Uterus (tissue), 4 donors: ENCODE measurements around the gene HIVEP2. TPM values are rescaled to one million over a fixed set of nuclear protein-coding genes. Genes with fewer than 3 reads are reported as not detected.
A peak's percentile ranks its signal among the peaks of the same experiment; 100 is the strongest.

ENCODE experiments used
- DNase-seq, 2 donors: peaks; one replicate each; pipeline ENCODE4 v3.0.0-alpha.2; 2019 to 2020
- H3K27ac ChIP-seq, 2 donors: fragments of 200-600 bp; sonication (generic); 1 replicate in 1 of 2; 2 replicates in 1 of 2; pipeline ENCODE4 v1.5.1; 2016 to 2018
- H3K27me3 ChIP-seq, 2 donors: fragments of 200-600 bp; sonication (generic); one replicate each; pipeline ENCODE4 v1.5.1; 2018 to 2019; ENCODE audit warnings: control low read depth in 1 of 2
- H3K36me3 ChIP-seq, 2 donors: fragments of 200-600 bp; sonication (generic); one replicate each; pipeline ENCODE4 v1.5.1; 2019; ENCODE audit warnings: control low read depth in 1 of 2
- H3K4me1 ChIP-seq, 2 donors: fragments of 200-600 bp; sonication (generic); one replicate each; pipeline ENCODE4 v1.5.1; 2018 to 2019; ENCODE audit warnings: control low read depth in 1 of 2
- H3K4me3 ChIP-seq, 2 donors: fragments of 200-600 bp; sonication (generic); 1 replicate in 1 of 2; 2 replicates in 1 of 2; pipeline ENCODE4 v1.5.1; 2018 to 2019; ENCODE audit warnings: mild to moderate bottlenecking in 1 of 2
- H3K9me3 ChIP-seq, 2 donors: fragments of 200-600 bp; sonication (generic); one replicate each; pipeline ENCODE4 v1.5.1; 2019; ENCODE audit warnings: control low read depth in 1 of 2
- POLR2A ChIP-seq, 2 donors: fragments of 450-650 bp; IDR thresholded peaks; one replicate each; pipeline ENCODE4 v1.6.1; 2016; ENCODE audit warnings: antibody characterized with exemption in 2 of 2, mild to moderate bottlenecking in 1 of 2, moderate library complexity in 1 of 2
- intact Hi-C: fragments of 100-400 bp; cut with DNase I; formaldehyde crosslinking; loops from one replicate; pipeline ENCODE4 v1.15.1; 2023; ENCODE audit warnings: low total_unique reads
- total RNA-seq, 4 donors: library from RNA; depleted of rRNA in 3 of 4; stranded (reverse); fragments of >200 nt in 3 of 4; gene quantifications; one replicate each; pipeline versions ENCODE4 v1.1.0 to v1.2.4, GENCODE V29; 2014 to 2023
- TF ChIP-seq, protein P1 (sequence below), 4 experiments: fragments of 200-600 bp in 2 of 4; fragments of 450-650 bp in 2 of 4; sonication (generic) in 2 of 4; IDR thresholded peaks; one replicate each; pipeline ENCODE4 v1.5.1; 2016 to 2019; ENCODE audit warnings: antibody characterized with exemption in 4 of 4, mild to moderate bottlenecking in 2 of 4, moderate library complexity in 1 of 4
- donor health status: DM: yes; HTN: yes; CAD: no.

The HIVEP2 gene
- total RNA-seq, 4 donors from 2014 or later: 11.0 to 24.7 (median 19.8) TPM

- no peak overlapping the region for H3K4me3 ChIP-seq
- intact Hi-C loops: no loop called here
- no peaks in the 10 kb centered on the region for H3K36me3 ChIP-seq
- no peaks in the 10 kb centered on the region for H3K9me3 ChIP-seq
- peak overlapping the region in 1 of 2 donors; percentile 56 for H3K27ac ChIP-seq
- peaks cover 0 to 4% of the 10 kb centered on the region in 2 donors for H3K4me1 ChIP-seq
- H3K27me3 ChIP-seq: no peaks in the 10 kb centered on the region
- no peak for DNase-seq
- no peak for TF ChIP-seq POLR2A (IDR thresholded peaks at IDR 0.05)
- TF ChIP-seq, protein P1, sequence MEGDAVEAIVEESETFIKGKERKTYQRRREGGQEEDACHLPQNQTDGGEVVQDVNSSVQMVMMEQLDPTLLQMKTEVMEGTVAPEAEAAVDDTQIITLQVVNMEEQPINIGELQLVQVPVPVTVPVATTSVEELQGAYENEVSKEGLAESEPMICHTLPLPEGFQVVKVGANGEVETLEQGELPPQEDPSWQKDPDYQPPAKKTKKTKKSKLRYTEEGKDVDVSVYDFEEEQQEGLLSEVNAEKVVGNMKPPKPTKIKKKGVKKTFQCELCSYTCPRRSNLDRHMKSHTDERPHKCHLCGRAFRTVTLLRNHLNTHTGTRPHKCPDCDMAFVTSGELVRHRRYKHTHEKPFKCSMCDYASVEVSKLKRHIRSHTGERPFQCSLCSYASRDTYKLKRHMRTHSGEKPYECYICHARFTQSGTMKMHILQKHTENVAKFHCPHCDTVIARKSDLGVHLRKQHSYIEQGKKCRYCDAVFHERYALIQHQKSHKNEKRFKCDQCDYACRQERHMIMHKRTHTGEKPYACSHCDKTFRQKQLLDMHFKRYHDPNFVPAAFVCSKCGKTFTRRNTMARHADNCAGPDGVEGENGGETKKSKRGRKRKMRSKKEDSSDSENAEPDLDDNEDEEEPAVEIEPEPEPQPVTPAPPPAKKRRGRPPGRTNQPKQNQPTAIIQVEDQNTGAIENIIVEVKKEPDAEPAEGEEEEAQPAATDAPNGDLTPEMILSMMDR (IDR thresholded peaks at IDR 0.05): no peak
Observed at GRCh38 chr6:142843361-142843760, 101.6 kb downstream of the HIVEP2 start.

DNA sequence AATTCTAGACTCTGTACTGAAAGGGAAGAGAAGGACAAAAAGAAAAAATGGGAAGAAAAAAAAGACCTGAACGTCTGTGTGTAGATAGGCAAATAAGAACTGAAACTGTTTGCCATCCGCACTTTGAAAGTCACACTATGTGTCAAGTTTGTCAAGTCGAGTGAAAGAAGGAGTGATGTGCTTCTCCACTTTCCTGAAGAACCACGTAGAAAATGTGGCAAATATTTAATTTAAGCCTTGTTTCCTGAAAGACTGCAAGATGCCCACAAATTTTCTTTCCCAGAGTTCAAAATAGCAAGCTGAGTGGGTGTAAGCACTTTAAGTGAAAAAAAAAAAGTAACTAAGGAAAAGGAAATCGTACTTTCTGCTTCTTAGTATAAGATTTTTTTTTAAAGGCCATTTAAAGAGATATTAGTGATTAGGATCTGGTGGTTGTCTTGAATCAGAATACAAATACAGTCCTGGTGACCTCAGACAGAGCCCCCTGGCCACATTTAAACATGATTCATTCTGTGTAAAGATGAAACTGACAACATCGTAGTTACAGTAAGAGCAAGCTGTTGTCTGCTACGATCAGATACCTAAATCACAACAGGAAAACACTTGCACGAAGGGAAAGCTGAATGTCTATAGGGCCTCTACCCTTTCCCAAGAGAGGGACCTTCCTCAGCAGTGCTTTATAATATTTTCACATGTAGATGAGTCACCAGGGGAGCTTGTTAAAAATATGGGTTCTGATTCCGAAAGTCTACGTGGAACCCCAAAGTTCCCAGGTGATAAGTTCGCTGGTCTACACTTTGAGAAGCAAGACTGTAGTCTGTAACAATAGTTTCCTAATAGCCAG lies 102.3 kb downstream of the HIVEP2 start:
- peak overlapping the region; percentile 25 to 56 for H3K27ac ChIP-seq
- H3K4me1 ChIP-seq: peaks cover 0 to 4% of the 10 kb centered on the region in 2 donors

DNA sequence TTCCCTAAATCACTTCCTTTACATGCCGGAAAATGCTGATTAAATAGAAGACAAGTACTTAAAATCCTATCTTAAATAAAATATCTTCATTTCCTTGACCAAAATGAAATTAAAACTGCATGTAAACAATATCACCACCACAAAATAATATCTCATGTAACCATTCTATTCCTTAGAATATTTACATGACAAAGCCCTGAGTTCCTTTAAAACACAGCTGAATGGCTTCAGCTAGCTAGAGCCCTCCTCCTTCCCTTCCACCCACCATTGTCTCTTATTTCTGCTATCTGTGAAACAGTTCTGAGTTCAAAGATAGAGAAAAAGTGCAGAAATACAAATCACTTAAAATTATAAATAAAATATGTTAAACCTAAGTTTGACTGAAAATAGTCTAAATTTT lies 103.1 kb downstream of the HIVEP2 start:
- peaks cover 0 to 4% of the 10 kb centered on the region in 2 donors for H3K4me1 ChIP-seq

More for the DNA sequence above, 102.3 kb downstream of the HIVEP2 start:
- no peaks in the 10 kb centered on the region for H3K9me3 ChIP-seq
- DNase-seq: no peak
- TF ChIP-seq POLR2A (IDR thresholded peaks at IDR 0.05): no peak
- TF ChIP-seq, protein P1 (IDR thresholded peaks at IDR 0.05): no peak
- no peak overlapping the region for H3K4me3 ChIP-seq
- intact Hi-C loops: no loop called here
- H3K27me3 ChIP-seq: no peaks in the 10 kb centered on the region
- H3K36me3 ChIP-seq: no peaks in the 10 kb centered on the region

GRCh38 chr6:142839686-142840040 lies 105.3 kb downstream of the HIVEP2 start:
- TF ChIP-seq POLR2A (IDR thresholded peaks at IDR 0.05): no peak
- TF ChIP-seq, protein P1 (IDR thresholded peaks at IDR 0.05): no peak
- H3K4me3 ChIP-seq: no peak overlapping the region
- H3K36me3 ChIP-seq: no peaks in the 10 kb centered on the region
- H3K4me1 ChIP-seq: no peaks in the 10 kb centered on the region
- no peaks in the 10 kb centered on the region for H3K9me3 ChIP-seq
- H3K27me3 ChIP-seq: no peaks in the 10 kb centered on the region
- no peak overlapping the region for H3K27ac ChIP-seq
- no peak for DNase-seq
- intact Hi-C loops: no loop called here

More for the DNA sequence above, 103.1 kb downstream of the HIVEP2 start:
- intact Hi-C loops: no loop called here
- Histone ChIP-seq H3K27ac (peak overlapping the region in 1 of 2 donors; percentile 56), H3K36me3 (no peaks in the 10 kb centered on the region), H3K27me3 (no peaks in the 10 kb centered on the region), H3K4me3 (no peak overlapping the region), H3K9me3 (no peaks in the 10 kb centered on the region)
- TF ChIP-seq, protein P1 (IDR thresholded peaks at IDR 0.05): no peak
- no peak for TF ChIP-seq POLR2A (IDR thresholded peaks at IDR 0.05)
- DNase-seq: no peak
